GM19455 (cell line): ENCODE data around the gene HS3ST2.

Experiments used
- ATAC-seq: cut with Tn5 transposase; IDR thresholded peaks from one replicate; pipeline ENCODE4 v1.9.1; 2021; ENCODE audit not compliant: unreplicated experiment

HS3ST2 gene

GRCh38 chr16:22813948-22814710 lies at the start of gene HS3ST2:
HS3ST2 (plus strand) TSS chr16:22814162; CDS start chr16:22814611, 449 bp downstream.
- no peak for ATAC-seq

GRCh38 chr16:22764662-22765327 lies 49.2 kb upstream of the HS3ST2 start:
- no peak for ATAC-seq

GRCh38 chr16:22765479-22765878 lies 48.5 kb upstream of the HS3ST2 start:
- no peak for ATAC-seq

GRCh38 chr16:22770866-22771265 lies 43.1 kb upstream of the HS3ST2 start:
- ATAC-seq = no peak

- no peak for ATAC-seq
Observed at GRCh38 chr16:22771551-22771950, 42.4 kb upstream of the HS3ST2 start.

GRCh38 chr16:22775220-22775922 lies 38.6 kb upstream of the HS3ST2 start:
- ATAC-seq = no peak

- ATAC-seq = no peak
Observed at GRCh38 chr16:22781480-22781879, 32.5 kb upstream of the HS3ST2 start.

GRCh38 chr16:22782314-22782713 lies 31.6 kb upstream of the HS3ST2 start:
- no peak for ATAC-seq

GRCh38 chr16:22784690-22785214 lies 29.2 kb upstream of the HS3ST2 start:
- no peak for ATAC-seq

- no peak for ATAC-seq
Observed at GRCh38 chr16:22785552-22785951, 28.4 kb upstream of the HS3ST2 start.

- ATAC-seq = no peak
Observed at GRCh38 chr16:22786284-22786683, 27.7 kb upstream of the HS3ST2 start.

GRCh38 chr16:22786691-22787090 lies 27.3 kb upstream of the HS3ST2 start:
- ATAC-seq = no peak

- no peak for ATAC-seq
Observed at GRCh38 chr16:22787466-22788192, 26.3 kb upstream of the HS3ST2 start.

GRCh38 chr16:22788193-22788530 lies 25.8 kb upstream of the HS3ST2 start:
- ATAC-seq = no peak

GRCh38 chr16:22789281-22789945 lies 24.5 kb upstream of the HS3ST2 start:
- no peak for ATAC-seq

- no peak for ATAC-seq
Observed at GRCh38 chr16:22797551-22797950, 16.4 kb upstream of the HS3ST2 start.

GRCh38 chr16:22799113-22799512 lies 14.8 kb upstream of the HS3ST2 start:
- no peak for ATAC-seq

- ATAC-seq = no peak
Observed at GRCh38 chr16:22804893-22805292, 9.1 kb upstream of the HS3ST2 start.

- no peak for ATAC-seq
Observed at GRCh38 chr16:22805326-22805725, 8.6 kb upstream of the HS3ST2 start.

- no peak for ATAC-seq
Observed at GRCh38 chr16:22806811-22807210, 7.2 kb upstream of the HS3ST2 start.

GRCh38 chr16:22810226-22810625 lies 3.7 kb upstream of the HS3ST2 start:
- ATAC-seq = no peak
